ENCODE data around the gene HSPE1. TPM values are rescaled to one million over a fixed set of nuclear protein-coding genes. Genes with fewer than 3 reads are reported as not detected.
A peak's percentile ranks its signal among the peaks of the same experiment; 100 is the strongest.

Gene HSPE1
- total RNA-seq, 6 experiments from 2014 or later, result 96.3 to 149 (median 114) TPM

DNA sequence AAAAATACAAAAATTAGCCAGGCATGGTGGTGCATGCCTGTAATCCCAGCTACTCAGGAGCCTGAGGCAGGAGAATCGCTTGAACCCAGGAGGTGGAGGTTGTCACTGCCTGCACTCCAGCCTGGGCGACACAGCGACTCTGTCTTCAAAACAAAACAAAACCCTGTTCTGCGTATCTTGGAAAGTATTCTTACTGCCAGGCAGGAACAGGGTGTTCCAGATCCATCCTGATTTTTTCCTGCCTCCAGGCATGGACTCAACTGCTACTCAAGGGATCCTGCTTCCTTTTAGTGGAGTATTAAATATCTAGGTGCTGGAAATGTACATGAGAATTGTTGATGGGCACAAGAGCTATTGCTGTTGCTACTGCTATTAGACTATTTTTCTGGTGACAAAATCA is 12.8 kb upstream of the HSPE1 start:
- no peaks in the 10 kb centered on the region for H3K4me1 Mint-ChIP-seq (ENCODE audit: low read depth)
- H3K9me3 Mint-ChIP-seq, result peaks cover 18% of the 10 kb centered on the region
- no peak overlapping the region for H3K4me3 Mint-ChIP-seq
- H3K27ac Mint-ChIP-seq, result no peak overlapping the region
- DNase-seq, result no peak
- peaks cover 2% of the 10 kb centered on the region; the same call in 1 of the 2 replicates for H3K27me3 Mint-ChIP-seq (ENCODE audit: insufficient read depth)
- TF ChIP-seq, protein P1, sequence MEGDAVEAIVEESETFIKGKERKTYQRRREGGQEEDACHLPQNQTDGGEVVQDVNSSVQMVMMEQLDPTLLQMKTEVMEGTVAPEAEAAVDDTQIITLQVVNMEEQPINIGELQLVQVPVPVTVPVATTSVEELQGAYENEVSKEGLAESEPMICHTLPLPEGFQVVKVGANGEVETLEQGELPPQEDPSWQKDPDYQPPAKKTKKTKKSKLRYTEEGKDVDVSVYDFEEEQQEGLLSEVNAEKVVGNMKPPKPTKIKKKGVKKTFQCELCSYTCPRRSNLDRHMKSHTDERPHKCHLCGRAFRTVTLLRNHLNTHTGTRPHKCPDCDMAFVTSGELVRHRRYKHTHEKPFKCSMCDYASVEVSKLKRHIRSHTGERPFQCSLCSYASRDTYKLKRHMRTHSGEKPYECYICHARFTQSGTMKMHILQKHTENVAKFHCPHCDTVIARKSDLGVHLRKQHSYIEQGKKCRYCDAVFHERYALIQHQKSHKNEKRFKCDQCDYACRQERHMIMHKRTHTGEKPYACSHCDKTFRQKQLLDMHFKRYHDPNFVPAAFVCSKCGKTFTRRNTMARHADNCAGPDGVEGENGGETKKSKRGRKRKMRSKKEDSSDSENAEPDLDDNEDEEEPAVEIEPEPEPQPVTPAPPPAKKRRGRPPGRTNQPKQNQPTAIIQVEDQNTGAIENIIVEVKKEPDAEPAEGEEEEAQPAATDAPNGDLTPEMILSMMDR (IDR thresholded peaks at IDR 0.05), result no peak
- peaks cover 59% of the 10 kb centered on the region for H3K36me3 Mint-ChIP-seq (ENCODE audit: low read depth)

DNA sequence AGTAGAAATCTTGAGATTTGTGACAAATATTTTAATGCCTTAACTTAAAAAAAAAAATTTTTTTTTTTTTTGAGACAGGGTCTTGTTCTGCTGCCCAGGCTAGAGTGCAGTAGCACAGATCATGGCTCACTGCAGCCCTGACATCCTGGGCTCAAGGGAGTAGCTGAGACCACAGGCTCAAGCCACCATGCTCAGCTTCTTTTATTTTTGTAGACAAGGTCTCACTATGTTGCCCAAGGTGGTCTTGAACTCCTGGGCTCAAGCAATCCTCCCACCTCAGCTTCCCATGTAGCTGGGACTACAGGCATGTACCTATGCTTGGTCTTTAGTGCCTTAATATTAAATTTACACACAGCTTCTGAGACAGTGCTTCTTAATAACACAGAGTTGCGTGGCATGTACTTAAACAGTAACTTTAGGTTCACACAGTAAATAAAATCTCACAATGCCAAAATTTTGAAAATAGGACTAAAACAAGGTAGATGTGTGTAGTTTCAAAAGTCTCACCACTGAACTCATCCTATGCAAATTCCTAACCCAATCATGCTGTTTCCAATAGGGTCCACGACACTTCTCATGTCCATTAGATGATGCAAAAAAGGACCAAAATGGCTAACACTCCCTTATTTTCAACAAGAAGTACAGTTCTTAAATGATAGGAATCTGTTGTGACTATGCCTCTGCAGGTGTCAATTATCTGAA is 4.6 kb upstream of the HSPE1 start:
- Mint-ChIP-seq H3K27ac (no peak overlapping the region), H3K27me3 (ENCODE audit: insufficient read depth) (peaks cover 5% of the 10 kb centered on the region; the same call in 1 of the 2 replicates), H3K36me3 (ENCODE audit: low read depth) (peaks cover 49% of the 10 kb centered on the region), H3K4me3 (no peak overlapping the region), H3K9me3 (no peaks in the 10 kb centered on the region), H3K4me1 (ENCODE audit: low read depth) (peaks cover 32% of the 10 kb centered on the region)
- DNase-seq, result no peak
- TF ChIP-seq, protein P1 (IDR thresholded peaks at IDR 0.05), result no peak

DNA sequence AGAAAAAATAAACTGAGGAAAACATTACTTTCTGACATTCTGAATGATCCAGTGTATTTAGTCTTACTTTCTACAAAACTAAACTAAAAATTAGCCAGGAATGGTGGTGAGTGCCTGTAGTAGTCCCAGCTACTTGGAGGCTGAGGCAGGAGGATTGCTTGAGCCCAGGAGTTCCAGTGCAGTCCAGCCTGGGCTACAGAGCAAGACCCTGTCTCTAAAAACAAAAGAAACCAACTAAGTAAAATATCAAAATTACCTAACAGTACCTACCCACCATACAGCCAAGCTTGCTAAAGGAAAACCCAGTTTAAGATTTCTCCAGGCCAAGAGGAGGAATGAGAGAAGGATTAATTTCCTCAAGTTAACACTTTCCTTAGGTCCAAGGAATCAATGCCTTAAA is 3.5 kb upstream of the HSPE1 start:
- Mint-ChIP-seq H3K27ac (peak overlapping the region; percentile 24; the same call in 1 of the 2 replicates), H3K4me1 (ENCODE audit: low read depth) (peaks cover 41% of the 10 kb centered on the region), H3K9me3 (no peaks in the 10 kb centered on the region), H3K4me3 (peak overlapping the region; percentile 95), H3K36me3 (ENCODE audit: low read depth) (peaks cover 58% of the 10 kb centered on the region), H3K27me3 (ENCODE audit: insufficient read depth) (peaks cover 5% of the 10 kb centered on the region; the same call in 1 of the 2 replicates)
- DNase-seq, result no peak
- TF ChIP-seq, protein P1 (IDR thresholded peaks at IDR 0.05), result no peak

DNA sequence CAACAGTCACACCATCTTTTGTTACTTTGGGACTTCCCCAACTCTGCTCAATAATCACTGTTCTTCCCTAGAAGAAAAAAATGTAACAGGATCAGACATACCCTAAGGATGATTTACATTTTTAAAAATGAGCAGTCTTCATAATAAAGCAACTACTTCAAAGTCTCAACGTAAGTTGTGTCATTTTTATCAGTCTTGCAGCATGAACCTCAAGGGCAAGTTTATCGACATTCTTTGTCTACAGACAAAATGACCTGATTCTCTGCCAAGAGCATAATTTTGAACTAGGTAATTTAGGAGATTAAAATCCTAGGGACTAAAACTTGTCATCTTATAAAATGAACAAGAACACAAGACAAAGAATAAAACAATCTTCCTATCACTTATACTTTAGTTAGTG is 2.9 kb upstream of the HSPE1 start:
- Mint-ChIP-seq H3K27ac (peak overlapping the region; percentile 24; the same call in 1 of the 2 replicates), H3K4me1 (ENCODE audit: low read depth) (peaks cover 47% of the 10 kb centered on the region), H3K36me3 (ENCODE audit: low read depth) (peaks cover 61% of the 10 kb centered on the region), H3K4me3 (peak overlapping the region; percentile 95), H3K27me3 (ENCODE audit: insufficient read depth) (peaks cover 5% of the 10 kb centered on the region; the same call in 1 of the 2 replicates), H3K9me3 (no peaks in the 10 kb centered on the region)
- DNase-seq, result no peak
- TF ChIP-seq, protein P1 (IDR thresholded peaks at IDR 0.05), result no peak

DNA sequence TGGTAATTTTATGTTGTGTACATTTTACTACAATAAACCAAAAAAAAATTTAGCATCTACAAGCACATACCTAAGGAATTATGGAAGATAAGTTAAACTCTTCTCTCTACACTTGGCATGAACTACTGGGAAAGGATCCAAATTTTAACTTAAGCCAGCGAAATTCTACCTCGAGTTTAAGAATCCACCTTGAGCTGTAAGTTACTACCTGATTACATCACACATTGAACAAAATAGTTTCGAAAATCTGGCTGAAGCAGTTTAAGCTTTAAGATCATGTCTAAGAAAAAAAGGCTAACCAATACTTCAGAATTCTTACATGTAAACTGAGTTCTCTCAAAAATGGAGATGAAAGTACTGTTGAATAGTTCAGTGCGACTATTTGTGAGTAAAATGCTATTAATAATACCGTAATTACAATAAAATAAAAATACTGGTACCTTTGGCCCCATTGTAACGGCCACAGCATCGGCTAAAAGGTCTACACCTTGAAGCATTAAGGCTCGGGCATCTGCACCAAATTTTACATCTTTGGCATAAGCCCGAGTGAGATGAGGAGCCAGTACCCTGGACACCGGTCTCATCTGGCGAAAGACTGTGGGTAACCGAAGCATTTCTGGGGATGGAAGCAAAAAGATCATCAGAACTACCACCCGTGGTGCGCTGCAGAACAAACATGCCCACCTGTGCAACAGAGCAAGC is 1.8 kb upstream of the HSPE1 start:
- H3K4me1 Mint-ChIP-seq (ENCODE audit: low read depth), result peaks cover 52% of the 10 kb centered on the region
- H3K9me3 Mint-ChIP-seq, result no peaks in the 10 kb centered on the region
- no peak for DNase-seq
- peaks cover 61% of the 10 kb centered on the region for H3K36me3 Mint-ChIP-seq (ENCODE audit: low read depth)
- H3K27ac Mint-ChIP-seq, result peak overlapping the region; percentile 93
- peak overlapping the region; percentile 95 for H3K4me3 Mint-ChIP-seq
- H3K27me3 Mint-ChIP-seq (ENCODE audit: insufficient read depth), result peaks cover 5% of the 10 kb centered on the region; the same call in 1 of the 2 replicates
- TF ChIP-seq, protein P1 (IDR thresholded peaks at IDR 0.05), result no peak
